GM12878 (cell line): Measurements from ENCODE around the gene NUFIP1. TPM values are rescaled to one million over a fixed set of nuclear protein-coding genes. Genes with fewer than 3 reads are reported as not detected.
A peak's percentile ranks its signal among the peaks of the same experiment; 100 is the strongest.

Source experiments
- CBX3 ChIP-seq: fragments of 200-600 bp; sonication (generic); IDR thresholded peaks from 2 replicates; pipeline ENCODE4 v1.6.1; 2016; ENCODE audit warnings: low read depth, borderline replicate concordance
- CHD1 ChIP-seq: IDR thresholded peaks from 2 replicates; pipeline ENCODE4 v1.6.1; 2012; ENCODE audit warnings: low read depth, low read length, improper control_type of control experiment
- CUX1 ChIP-seq: IDR thresholded peaks from 2 replicates; pipeline ENCODE4 v1.6.1; 2012; ENCODE audit warnings: improper control_type of control experiment, low read depth, low read length; ENCODE audit not compliant: insufficient replicate concordance
- MAX ChIP-seq: IDR thresholded peaks from 2 replicates; pipeline ENCODE4 v1.6.1; 2012; ENCODE audit warnings: low read depth, low read length, improper control_type of control experiment
- PML ChIP-seq: IDR thresholded peaks from 2 replicates; pipeline ENCODE4 v1.6.1; 2012; ENCODE audit warnings: low read length, inconsistent platforms
- POU2F2 ChIP-seq: IDR thresholded peaks from 3 replicates; pipeline ENCODE4 v1.6.1; 2011; ENCODE audit warnings: low read depth, mild to moderate bottlenecking, low read length, borderline replicate concordance
- RBBP5 ChIP-seq: fragments of 200-600 bp; sonication (generic); conservative IDR thresholded peaks from 2 replicates; pipeline ENCODE4 v1.6.1; 2016
- SKIL ChIP-seq: fragments of 450-650 bp; IDR thresholded peaks from 2 replicates; pipeline ENCODE4 v1.6.1; 2017; ENCODE audit warnings: mild to moderate bottlenecking, low read depth, inconsistent platforms; ENCODE audit not compliant: poor library complexity, severe bottlenecking
- ZNF687 ChIP-seq: fragments of 450-650 bp; IDR thresholded peaks from 2 replicates; pipeline ENCODE4 v1.6.1; 2017; ENCODE audit warnings: mild to moderate bottlenecking, moderate library complexity
- polyA plus RNA-seq, 11 experiments: library from polyadenylated mRNA; depleted of rRNA in 4 of 11; unstranded in 6 of 11; stranded (reverse) in 5 of 11; fragments of >200 nt; fragmentation: Nextera tagmentation in 4 of 11; fragmentation: Illumina TruSeq in 1 of 11; extraction: Ambion mirVana in 4 of 11; extraction: Trizol in 1 of 11; gene quantifications; 1 replicate in 1 of 11; 2 replicates in 10 of 11; pipeline versions ENCODE4 v1.2.1 to v1.2.3, GENCODE V29; 2011 to 2016; ENCODE audit warnings: inconsistent platforms in 2 of 11, missing spikeins in 2 of 11, low read depth in 1 of 11
- total RNA-seq, 4 experiments: library from RNA; depleted of rRNA in 3 of 4; stranded (reverse); fragments of >200 nt in 3 of 4; fragmentation: Illumina TruSeq in 1 of 4; extraction: Trizol in 1 of 4; gene quantifications; 2 replicates each; pipeline versions ENCODE4 v1.2.1 to v1.2.3, GENCODE V29; 2013 to 2021
- TF ChIP-seq, protein P1 (sequence below): IDR thresholded peaks from 2 replicates; pipeline ENCODE4 v1.6.1; 2011; ENCODE audit warnings: borderline replicate concordance, low read depth, mild to moderate bottlenecking, moderate library complexity, mixed read lengths, low read length; ENCODE audit not compliant: insufficient read depth; ENCODE audit errors: extremely low read length
- TF ChIP-seq, protein P2 (sequence below): fragments of 450-650 bp; IDR thresholded peaks from 2 replicates; pipeline ENCODE4 v1.6.1; 2017; ENCODE audit warnings: antibody characterized with exemption, mild to moderate bottlenecking, moderate library complexity

NUFIP1 gene
- total and polyA plus RNA-seq, 10 of the 15 experiments (the other 5 are each of a cell fraction or from before 2014, with no cell fraction given), result 2.5 to 11.2 (median 7.0) TPM

DNA sequence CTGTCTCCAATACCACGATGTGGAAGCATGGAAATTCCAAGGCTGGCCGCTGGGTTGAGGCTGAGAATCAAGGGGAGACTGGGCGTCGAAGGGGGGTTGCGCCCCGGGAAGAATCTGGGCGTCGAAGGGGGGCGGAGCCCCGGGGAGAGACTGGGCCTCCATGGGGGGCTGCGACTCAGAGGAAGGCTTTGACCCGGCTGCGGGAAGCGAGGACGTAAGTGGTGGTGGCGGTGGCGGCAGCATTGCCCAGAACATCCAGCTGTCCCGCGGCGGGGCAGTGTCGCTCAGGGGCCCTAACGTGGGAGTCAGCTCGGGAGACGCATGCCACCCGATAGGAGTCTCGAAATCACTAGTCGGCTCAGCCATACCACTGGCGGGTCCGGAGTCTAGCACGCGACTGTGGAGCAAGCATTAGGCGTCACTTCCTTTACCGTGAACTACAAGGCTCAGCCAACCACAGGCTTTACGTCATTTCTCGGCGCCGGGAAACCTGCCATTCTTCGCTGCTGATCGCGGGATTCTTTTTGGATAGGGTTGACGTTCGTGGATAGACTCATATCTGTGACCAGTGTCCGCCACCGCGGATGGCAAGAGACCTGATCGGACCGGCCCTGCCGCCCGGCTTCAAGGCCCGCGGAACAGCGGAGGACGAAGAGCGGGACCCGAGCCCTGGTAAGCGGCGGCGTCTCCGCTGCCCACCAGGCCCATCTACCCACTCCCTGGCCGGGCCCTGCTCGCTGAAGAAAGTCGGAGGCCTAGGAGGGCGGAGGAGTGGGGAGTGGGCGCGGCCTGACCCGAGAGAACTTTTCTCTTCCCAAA, at the start of gene NUFIP1, which contains the start of gene GPALPP1 (continued):
- TF ChIP-seq SKIL (peak; percentile 72), MAX (peak; percentile 97), ZNF687 (peak; percentile 76), RBBP5 (no peak), CHD1 (no peak), CUX1 (no peak), PML (0 out of 2 replicates have a peak, but pooled peaks have one; percentile 68), POU2F2 (peak; percentile 72; the same call in 2 of the 3 replicates), CBX3 (no peak)
- TF ChIP-seq, protein P1, sequence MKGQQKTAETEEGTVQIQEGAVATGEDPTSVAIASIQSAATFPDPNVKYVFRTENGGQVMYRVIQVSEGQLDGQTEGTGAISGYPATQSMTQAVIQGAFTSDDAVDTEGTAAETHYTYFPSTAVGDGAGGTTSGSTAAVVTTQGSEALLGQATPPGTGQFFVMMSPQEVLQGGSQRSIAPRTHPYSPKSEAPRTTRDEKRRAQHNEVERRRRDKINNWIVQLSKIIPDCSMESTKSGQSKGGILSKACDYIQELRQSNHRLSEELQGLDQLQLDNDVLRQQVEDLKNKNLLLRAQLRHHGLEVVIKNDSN, result no peak
- TF ChIP-seq, protein P2, sequence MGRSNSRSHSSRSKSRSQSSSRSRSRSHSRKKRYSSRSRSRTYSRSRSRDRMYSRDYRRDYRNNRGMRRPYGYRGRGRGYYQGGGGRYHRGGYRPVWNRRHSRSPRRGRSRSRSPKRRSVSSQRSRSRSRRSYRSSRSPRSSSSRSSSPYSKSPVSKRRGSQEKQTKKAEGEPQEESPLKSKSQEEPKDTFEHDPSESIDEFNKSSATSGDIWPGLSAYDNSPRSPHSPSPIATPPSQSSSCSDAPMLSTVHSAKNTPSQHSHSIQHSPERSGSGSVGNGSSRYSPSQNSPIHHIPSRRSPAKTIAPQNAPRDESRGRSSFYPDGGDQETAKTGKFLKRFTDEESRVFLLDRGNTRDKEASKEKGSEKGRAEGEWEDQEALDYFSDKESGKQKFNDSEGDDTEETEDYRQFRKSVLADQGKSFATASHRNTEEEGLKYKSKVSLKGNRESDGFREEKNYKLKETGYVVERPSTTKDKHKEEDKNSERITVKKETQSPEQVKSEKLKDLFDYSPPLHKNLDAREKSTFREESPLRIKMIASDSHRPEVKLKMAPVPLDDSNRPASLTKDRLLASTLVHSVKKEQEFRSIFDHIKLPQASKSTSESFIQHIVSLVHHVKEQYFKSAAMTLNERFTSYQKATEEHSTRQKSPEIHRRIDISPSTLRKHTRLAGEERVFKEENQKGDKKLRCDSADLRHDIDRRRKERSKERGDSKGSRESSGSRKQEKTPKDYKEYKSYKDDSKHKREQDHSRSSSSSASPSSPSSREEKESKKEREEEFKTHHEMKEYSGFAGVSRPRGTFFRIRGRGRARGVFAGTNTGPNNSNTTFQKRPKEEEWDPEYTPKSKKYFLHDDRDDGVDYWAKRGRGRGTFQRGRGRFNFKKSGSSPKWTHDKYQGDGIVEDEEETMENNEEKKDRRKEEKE, result no peak
